Cardiac muscle cell (in vitro differentiated cells and primary cell): Measurements from ENCODE around the gene DCTD. TPM values are rescaled to one million over a fixed set of nuclear protein-coding genes. Genes with fewer than 3 reads are reported as not detected.

Experiments
- DNase-seq, 2 donors: peaks; one replicate each; pipeline versions ENCODE4 v3.0.0 to v3.0.0-alpha.2; 2010 to 2017; ENCODE audit warnings: low read depth in 1 of 2, low spot score in 1 of 2
- H3K27ac ChIP-seq: fragments of 200-600 bp; sonication (generic); 2 replicates; pipeline ENCODE4 v1.5.1; 2016
- H3K27me3 ChIP-seq: fragments of 200-600 bp; sonication (generic); 2 replicates; pipeline ENCODE4 v1.6.0; 2016; ENCODE audit warnings: control low read depth
- H3K36me3 ChIP-seq: fragments of 200-600 bp; sonication (generic); 2 replicates; pipeline ENCODE4 v1.5.1; 2016; ENCODE audit warnings: control low read depth
- H3K4me1 ChIP-seq: fragments of 200-600 bp; sonication (generic); 2 replicates; pipeline ENCODE4 v1.8.1; 2017; ENCODE audit warnings: low read depth, mild to moderate bottlenecking, mixed run types
- H3K4me3 ChIP-seq: fragments of 200-600 bp; sonication (generic); 2 replicates; pipeline ENCODE4 v1.5.1; 2016; ENCODE audit warnings: mild to moderate bottlenecking
- H3K9me3 ChIP-seq: fragments of 200-600 bp; sonication (generic); 2 replicates; pipeline ENCODE4 v1.5.1; 2017; ENCODE audit warnings: low read depth, mild to moderate bottlenecking, control low read depth
- polyA plus RNA-seq: library from polyadenylated mRNA; unstranded; fragments of >200 nt; fragmentation: Nextera tagmentation; extraction: Ambion mirVana; gene quantifications from 2 replicates; pipeline ENCODE4 v1.2.1, GENCODE V29; 2016
- total RNA-seq: library from RNA; depleted of rRNA; stranded (reverse); fragments of >200 nt; gene quantifications from 2 replicates; pipeline ENCODE4 v1.2.3, GENCODE V29; 2016
- TF ChIP-seq, protein P1 (sequence below): IDR thresholded peaks from 2 replicates; pipeline ENCODE4 v1.5.1; 2012; ENCODE audit warnings: low read depth, mild to moderate bottlenecking, low read length

The DCTD gene
- total and polyA plus RNA-seq, 2 experiments from 2014 or later, result 55.4 to 73.6 TPM

- H3K4me3 ChIP-seq, result no peak overlapping the region
- no peaks in the 10 kb centered on the region for H3K27me3 ChIP-seq
- DNase-seq, result no peak
- H3K36me3 ChIP-seq, result peaks cover 17% of the 10 kb centered on the region
- H3K9me3 ChIP-seq, result no peaks in the 10 kb centered on the region
- no peak overlapping the region for H3K27ac ChIP-seq
- no peaks in the 10 kb centered on the region for H3K4me1 ChIP-seq
- TF ChIP-seq, protein P1, sequence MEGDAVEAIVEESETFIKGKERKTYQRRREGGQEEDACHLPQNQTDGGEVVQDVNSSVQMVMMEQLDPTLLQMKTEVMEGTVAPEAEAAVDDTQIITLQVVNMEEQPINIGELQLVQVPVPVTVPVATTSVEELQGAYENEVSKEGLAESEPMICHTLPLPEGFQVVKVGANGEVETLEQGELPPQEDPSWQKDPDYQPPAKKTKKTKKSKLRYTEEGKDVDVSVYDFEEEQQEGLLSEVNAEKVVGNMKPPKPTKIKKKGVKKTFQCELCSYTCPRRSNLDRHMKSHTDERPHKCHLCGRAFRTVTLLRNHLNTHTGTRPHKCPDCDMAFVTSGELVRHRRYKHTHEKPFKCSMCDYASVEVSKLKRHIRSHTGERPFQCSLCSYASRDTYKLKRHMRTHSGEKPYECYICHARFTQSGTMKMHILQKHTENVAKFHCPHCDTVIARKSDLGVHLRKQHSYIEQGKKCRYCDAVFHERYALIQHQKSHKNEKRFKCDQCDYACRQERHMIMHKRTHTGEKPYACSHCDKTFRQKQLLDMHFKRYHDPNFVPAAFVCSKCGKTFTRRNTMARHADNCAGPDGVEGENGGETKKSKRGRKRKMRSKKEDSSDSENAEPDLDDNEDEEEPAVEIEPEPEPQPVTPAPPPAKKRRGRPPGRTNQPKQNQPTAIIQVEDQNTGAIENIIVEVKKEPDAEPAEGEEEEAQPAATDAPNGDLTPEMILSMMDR, result no peak
These were observed 3.6 kb downstream of the DCTD start for GRCh38 chr4:182913621-182914020.

DNA sequence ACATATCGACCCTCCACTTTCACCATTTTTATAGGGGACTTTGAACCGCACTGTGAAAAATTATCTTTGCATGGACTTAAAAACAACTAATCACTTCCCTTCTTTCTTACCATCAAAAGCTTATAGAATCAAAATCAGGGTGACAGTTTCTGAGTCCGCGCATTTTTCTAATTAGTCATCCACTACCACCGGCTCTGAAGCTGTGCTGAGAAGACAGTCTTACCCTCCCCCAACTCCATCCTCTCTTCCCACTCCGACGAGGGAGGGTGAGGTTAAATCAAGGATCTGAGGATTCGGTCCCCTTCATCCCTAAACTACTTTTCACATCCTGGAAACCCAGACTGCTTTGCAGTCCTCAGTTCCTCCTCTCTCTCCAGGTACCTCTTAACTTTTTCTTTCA, 4.2 kb downstream of the DCTD start:
- TF ChIP-seq, protein P1, result no peak
- no peaks in the 10 kb centered on the region for H3K27me3 ChIP-seq
- H3K4me1 ChIP-seq, result no peaks in the 10 kb centered on the region
- no peak for DNase-seq
- no peak overlapping the region for H3K27ac ChIP-seq
- no peak overlapping the region for H3K4me3 ChIP-seq
- H3K9me3 ChIP-seq, result no peaks in the 10 kb centered on the region
- peaks cover 17% of the 10 kb centered on the region for H3K36me3 ChIP-seq

DNA sequence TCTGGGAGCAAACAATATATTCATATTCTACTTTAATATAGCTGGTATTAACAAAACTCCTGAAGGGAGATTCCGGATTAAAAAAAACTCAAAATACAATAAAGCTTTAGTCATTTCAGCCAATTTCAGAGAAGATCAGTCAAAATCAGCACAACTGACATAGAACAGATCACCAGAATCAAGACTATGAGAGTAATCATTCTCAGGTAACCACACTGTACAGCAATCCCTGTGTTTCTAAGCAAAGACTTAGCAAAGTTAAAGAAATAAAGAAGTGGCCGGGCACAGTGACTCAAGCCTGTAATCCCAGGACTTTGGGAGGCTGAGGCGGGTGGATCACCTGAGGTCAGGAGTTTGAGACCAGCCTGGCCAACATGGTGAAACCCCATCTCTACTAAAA, 9.1 kb downstream of the DCTD start:
- Histone ChIP-seq H3K4me1 (no peaks in the 10 kb centered on the region), H3K4me3 (no peak overlapping the region), H3K27me3 (no peaks in the 10 kb centered on the region), H3K9me3 (no peaks in the 10 kb centered on the region), H3K27ac (no peak overlapping the region), H3K36me3 (peaks cover 13% of the 10 kb centered on the region)
- DNase-seq, result no peak
- TF ChIP-seq, protein P1, result no peak

DNA sequence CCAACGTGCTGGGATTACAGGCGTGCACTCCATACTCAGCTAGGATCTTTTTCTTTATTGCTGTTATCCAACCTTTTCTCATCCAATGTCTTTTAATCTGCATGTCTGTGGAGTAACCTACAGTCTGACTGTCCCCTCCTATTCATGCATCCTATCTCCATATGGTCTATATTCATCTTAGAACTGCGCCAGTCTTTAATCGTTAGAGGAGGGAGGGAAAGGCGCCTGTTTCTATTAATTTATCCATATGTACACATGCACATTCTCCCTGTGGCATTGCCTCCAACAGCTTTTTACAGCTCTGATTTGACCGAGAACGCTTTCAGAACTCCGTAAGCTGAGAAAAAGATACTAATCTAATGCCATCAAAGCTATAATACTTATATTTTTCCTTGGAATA, 9.8 kb downstream of the DCTD start:
- TF ChIP-seq, protein P1, result no peak
- Histone ChIP-seq H3K27me3 (no peaks in the 10 kb centered on the region), H3K9me3 (no peaks in the 10 kb centered on the region), H3K36me3 (peaks cover 12% of the 10 kb centered on the region), H3K4me1 (no peaks in the 10 kb centered on the region), H3K27ac (no peak overlapping the region), H3K4me3 (no peak overlapping the region)
- no peak for DNase-seq

DNA sequence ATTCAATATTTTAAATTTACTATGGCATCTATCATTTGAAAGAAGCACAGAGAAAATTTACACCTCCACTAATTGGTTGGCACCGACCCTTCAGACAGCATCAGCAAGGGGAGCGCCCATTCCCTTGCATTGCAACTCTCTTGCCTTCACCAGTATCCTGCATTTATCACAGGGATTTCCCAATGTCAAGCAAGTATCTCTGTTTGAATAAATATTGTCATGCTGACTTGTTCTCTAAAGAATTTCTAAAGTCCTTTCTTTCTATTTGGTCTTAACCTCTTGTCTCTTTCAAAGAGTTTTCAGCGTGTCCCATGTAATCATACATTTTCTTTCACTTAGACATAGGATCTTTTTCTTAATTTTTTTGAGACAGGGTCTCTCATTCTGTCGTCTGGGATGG, 10.4 kb downstream of the DCTD start:
- no peaks in the 10 kb centered on the region for H3K27me3 ChIP-seq
- H3K4me1 ChIP-seq, result no peaks in the 10 kb centered on the region
- H3K27ac ChIP-seq, result no peak overlapping the region
- no peak for DNase-seq
- H3K4me3 ChIP-seq, result no peak overlapping the region
- TF ChIP-seq, protein P1, result no peak
- H3K9me3 ChIP-seq, result no peaks in the 10 kb centered on the region
- H3K36me3 ChIP-seq, result peaks cover 11% of the 10 kb centered on the region

- H3K36me3 ChIP-seq, result no peaks in the 10 kb centered on the region
These were observed 12.1 kb downstream of the DCTD start for GRCh38 chr4:182905038-182905437.

More at GRCh38 chr4:182905038-182905437, 12.1 kb downstream of the DCTD start:
- H3K4me3 ChIP-seq, result no peak overlapping the region
- H3K4me1 ChIP-seq, result no peaks in the 10 kb centered on the region
- no peaks in the 10 kb centered on the region for H3K9me3 ChIP-seq
- H3K27me3 ChIP-seq, result no peaks in the 10 kb centered on the region
- peak in 1 of 2 donors; percentile 8 for DNase-seq
- H3K27ac ChIP-seq, result no peak overlapping the region
- TF ChIP-seq, protein P1, result no peak
